Measurements from ENCODE around the gene DNAJC22.

- TF ChIP-seq CTCF (IDR thresholded peaks at IDR 0.05) (no peak), ETV6 (CRISPR knock-in tag; IDR thresholded peaks at IDR 0.05) (no peak), GABPB1 (CRISPR knock-in tag; IDR thresholded peaks at IDR 0.05) (no peak), JUN (CRISPR knock-in tag; IDR thresholded peaks at IDR 0.05) (no peak), AR (CRISPR knock-in tag; IDR thresholded peaks at IDR 0.05) (no peak), FOXK1 (CRISPR knock-in tag; IDR thresholded peaks at IDR 0.05) (no peak), PREB (CRISPR knock-in tag; IDR thresholded peaks at IDR 0.05; ENCODE audit: borderline replicate concordance) (no peak), PRDM15 (CRISPR knock-in tag; IDR thresholded peaks at IDR 0.05) (no peak), RELA (CRISPR knock-in tag; IDR thresholded peaks at IDR 0.05; ENCODE audit: borderline replicate concordance) (no peak), E2F5 (CRISPR knock-in tag; IDR thresholded peaks at IDR 0.05) (no peak), STAT6 (CRISPR knock-in tag; conservative IDR thresholded peaks at IDR 0.05; ENCODE audit: low read depth) (no peak), ZBTB43 (CRISPR knock-in tag; IDR thresholded peaks at IDR 0.05) (no peak), MAX (CRISPR knock-in tag; IDR thresholded peaks at IDR 0.05) (no peak), E2F4 (CRISPR knock-in tag; IDR thresholded peaks at IDR 0.05; ENCODE audit: borderline replicate concordance, low read depth) (no peak)
Observed at GRCh38 chr12:49341777-49342065, 5.0 kb upstream of the DNAJC22 start.

Data from WTC11 (cell line).